Measurements from ENCODE around the gene CIAO2B. TPM values are rescaled to one million over a fixed set of nuclear protein-coding genes. Genes with fewer than 3 reads are reported as not detected.

Gene CIAO2B
- total and polyA plus RNA-seq, 4 donors: 51.1 to 120 (median 86.2) TPM

DNA sequence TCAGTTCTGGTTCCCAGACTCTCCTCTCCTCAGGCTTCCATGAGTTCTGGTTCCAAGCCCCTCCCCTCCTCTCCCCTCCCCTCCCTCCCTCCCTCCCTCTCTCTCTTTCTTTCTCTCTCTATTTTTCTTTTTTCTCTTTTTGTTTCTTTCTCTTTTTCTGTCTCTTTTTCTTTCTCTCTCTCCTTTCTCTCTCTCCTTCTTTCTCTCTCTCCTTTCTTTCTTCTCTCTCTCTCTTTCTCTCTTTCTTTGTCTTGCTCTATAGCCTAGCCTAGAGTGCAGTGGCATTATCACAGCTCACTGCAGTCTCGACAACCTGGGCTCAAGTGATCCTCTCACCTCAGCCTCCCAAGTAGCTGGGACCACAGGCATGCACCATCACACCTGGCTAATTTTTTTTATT, 26.1 kb upstream of the CIAO2B start:
- Histone ChIP-seq H3K36me3 (ENCODE audit: control insufficient read depth in 4 of 4, insufficient read depth in 3 of 4, low read depth in 1 of 4, low read length in 3 of 4) (no peaks in the 10 kb centered on the region), H3K27ac (ENCODE audit: low read depth in 1 of 2, low read length in 2 of 2) (no peak overlapping the region), H3K4me1 (ENCODE audit: control insufficient read depth in 4 of 4, insufficient read depth in 4 of 4, low read length in 3 of 4) (peaks cover 18 to 60% (median 47%) of the 10 kb centered on the region in 4 donors), H3K9ac (ENCODE audit: low read depth in 1 of 2, low read length in 2 of 2) (no peak overlapping the region), H3K9me3 (ENCODE audit: control insufficient read depth in 4 of 4, low read length in 3 of 4) (no peaks in the 10 kb centered on the region), H3K27me3 (ENCODE audit: control insufficient read depth in 4 of 4, insufficient read depth in 4 of 4, low read length in 3 of 4) (no peaks in the 10 kb centered on the region), H3K4me3 (ENCODE audit: low read depth in 1 of 3, low read length in 3 of 3) (no peak overlapping the region)
- DNase-seq (ENCODE audit: low spot score): no peak
- 94% methylated on average over 1 of the region's 1 CpG for WGBS
- TF ChIP-seq GABPA (IDR thresholded peaks at IDR 0.05 in 1 of 2, conservative IDR thresholded peaks at IDR 0.05 in 1 of 2) (no peak), RXRA (IDR thresholded peaks at IDR 0.05) (no peak), FOXA2 (IDR thresholded peaks at IDR 0.05) (no peak), EGR1 (IDR thresholded peaks at IDR 0.05; ENCODE audit: low read depth in 2 of 2) (no peak), JUND (IDR thresholded peaks at IDR 0.05) (no peak), REST (IDR thresholded peaks at IDR 0.05) (no peak), HNF4G (IDR thresholded peaks at IDR 0.05) (no peak), MAX (IDR thresholded peaks at IDR 0.05) (no peak), ATF3 (IDR thresholded peaks at IDR 0.05) (no peak), FOXA1 (IDR thresholded peaks at IDR 0.05) (no peak), YY1 (IDR thresholded peaks at IDR 0.05) (no peak)
- TF ChIP-seq, protein P1, sequence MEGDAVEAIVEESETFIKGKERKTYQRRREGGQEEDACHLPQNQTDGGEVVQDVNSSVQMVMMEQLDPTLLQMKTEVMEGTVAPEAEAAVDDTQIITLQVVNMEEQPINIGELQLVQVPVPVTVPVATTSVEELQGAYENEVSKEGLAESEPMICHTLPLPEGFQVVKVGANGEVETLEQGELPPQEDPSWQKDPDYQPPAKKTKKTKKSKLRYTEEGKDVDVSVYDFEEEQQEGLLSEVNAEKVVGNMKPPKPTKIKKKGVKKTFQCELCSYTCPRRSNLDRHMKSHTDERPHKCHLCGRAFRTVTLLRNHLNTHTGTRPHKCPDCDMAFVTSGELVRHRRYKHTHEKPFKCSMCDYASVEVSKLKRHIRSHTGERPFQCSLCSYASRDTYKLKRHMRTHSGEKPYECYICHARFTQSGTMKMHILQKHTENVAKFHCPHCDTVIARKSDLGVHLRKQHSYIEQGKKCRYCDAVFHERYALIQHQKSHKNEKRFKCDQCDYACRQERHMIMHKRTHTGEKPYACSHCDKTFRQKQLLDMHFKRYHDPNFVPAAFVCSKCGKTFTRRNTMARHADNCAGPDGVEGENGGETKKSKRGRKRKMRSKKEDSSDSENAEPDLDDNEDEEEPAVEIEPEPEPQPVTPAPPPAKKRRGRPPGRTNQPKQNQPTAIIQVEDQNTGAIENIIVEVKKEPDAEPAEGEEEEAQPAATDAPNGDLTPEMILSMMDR (IDR thresholded peaks at IDR 0.05; ENCODE audit: low read depth, low read length, missing input control): no peak
- TF ChIP-seq, protein P2, sequence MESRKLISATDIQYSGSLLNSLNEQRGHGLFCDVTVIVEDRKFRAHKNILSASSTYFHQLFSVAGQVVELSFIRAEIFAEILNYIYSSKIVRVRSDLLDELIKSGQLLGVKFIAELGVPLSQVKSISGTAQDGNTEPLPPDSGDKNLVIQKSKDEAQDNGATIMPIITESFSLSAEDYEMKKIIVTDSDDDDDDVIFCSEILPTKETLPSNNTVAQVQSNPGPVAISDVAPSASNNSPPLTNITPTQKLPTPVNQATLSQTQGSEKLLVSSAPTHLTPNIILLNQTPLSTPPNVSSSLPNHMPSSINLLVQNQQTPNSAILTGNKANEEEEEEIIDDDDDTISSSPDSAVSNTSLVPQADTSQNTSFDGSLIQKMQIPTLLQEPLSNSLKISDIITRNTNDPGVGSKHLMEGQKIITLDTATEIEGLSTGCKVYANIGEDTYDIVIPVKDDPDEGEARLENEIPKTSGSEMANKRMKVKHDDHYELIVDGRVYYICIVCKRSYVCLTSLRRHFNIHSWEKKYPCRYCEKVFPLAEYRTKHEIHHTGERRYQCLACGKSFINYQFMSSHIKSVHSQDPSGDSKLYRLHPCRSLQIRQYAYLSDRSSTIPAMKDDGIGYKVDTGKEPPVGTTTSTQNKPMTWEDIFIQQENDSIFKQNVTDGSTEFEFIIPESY (IDR thresholded peaks at IDR 0.05): no peak

GRCh38 chr16:66959704-66960161, 25.5 kb upstream of the CIAO2B start:
- H3K36me3 ChIP-seq (ENCODE audit: control insufficient read depth in 4 of 4, insufficient read depth in 3 of 4, low read depth in 1 of 4, low read length in 3 of 4): no peaks in the 10 kb centered on the region
- DNase-seq (ENCODE audit: low spot score): no peak
- H3K9ac ChIP-seq (ENCODE audit: low read depth in 1 of 2, low read length in 2 of 2): no peak overlapping the region
- WGBS: 65% methylated on average over 5 of the region's 5 CpGs
- peaks cover 17 to 57% (median 47%) of the 10 kb centered on the region in 4 donors for H3K4me1 ChIP-seq (ENCODE audit: control insufficient read depth in 4 of 4, insufficient read depth in 4 of 4, low read length in 3 of 4)
- H3K27me3 ChIP-seq (ENCODE audit: control insufficient read depth in 4 of 4, insufficient read depth in 4 of 4, low read length in 3 of 4): no peaks in the 10 kb centered on the region
- H3K4me3 ChIP-seq (ENCODE audit: low read depth in 1 of 3, low read length in 3 of 3): no peak overlapping the region
- H3K9me3 ChIP-seq (ENCODE audit: control insufficient read depth in 4 of 4, low read length in 3 of 4): no peaks in the 10 kb centered on the region
- no peak overlapping the region for H3K27ac ChIP-seq (ENCODE audit: low read depth in 1 of 2, low read length in 2 of 2)
- TF ChIP-seq TAF1 (conservative IDR thresholded peaks at IDR 0.05): no peak
- TF ChIP-seq EGR1 (IDR thresholded peaks at IDR 0.05; ENCODE audit: low read depth in 2 of 2): no peak
- TF ChIP-seq NR2F2 (IDR thresholded peaks at IDR 0.05): no peak
- TF ChIP-seq RAD21 (IDR thresholded peaks at IDR 0.05): no peak
- no peak for TF ChIP-seq JUND (IDR thresholded peaks at IDR 0.05)
- TF ChIP-seq SP1 (IDR thresholded peaks at IDR 0.05): no peak
- TF ChIP-seq RXRA (IDR thresholded peaks at IDR 0.05): no peak
- TF ChIP-seq HNF4G (IDR thresholded peaks at IDR 0.05): no peak
- TF ChIP-seq, protein P2 (IDR thresholded peaks at IDR 0.05): no peak
- no peak for TF ChIP-seq REST (IDR thresholded peaks at IDR 0.05)
- no peak for TF ChIP-seq GABPA (IDR thresholded peaks at IDR 0.05 in 1 of 2, conservative IDR thresholded peaks at IDR 0.05 in 1 of 2)
- TF ChIP-seq ATF3 (IDR thresholded peaks at IDR 0.05): no peak
- no peak for TF ChIP-seq YY1 (IDR thresholded peaks at IDR 0.05)

All from liver (tissue), 9 donors.